ENCODE results near the gene RNF223.

- TF ChIP-seq EZH2 (IDR thresholded peaks at IDR 0.05; ENCODE audit: insufficient read depth, poor library complexity, severe bottlenecking) (no peak), EZH2phosphoT487 (IDR thresholded peaks at IDR 0.05; ENCODE audit: insufficient read depth, low read depth) (no peak)
Observed at GRCh38 chr1:1115786-1116700, 41.9 kb upstream of the RNF223 start, which contains the start of gene C1orf159.
